Loucy (cell line): ENCODE results near the gene ARID4A.

Source experiments
- H2AFZ ChIP-seq: fragments of 200-600 bp; sonication (generic); 2 replicates; pipeline ENCODE4 v1.6.0; 2016; ENCODE audit warnings: antibody characterized with exemption, mild to moderate bottlenecking, low read length, moderate library complexity
- H3F3A ChIP-seq: fragments of 200-600 bp; 2 replicates; pipeline ENCODE4 v1.6.0; 2016; ENCODE audit warnings: antibody characterized with exemption, low read depth, mild to moderate bottlenecking
- H3K27me3 ChIP-seq: fragments of 200-600 bp; sonication (generic); 2 replicates; pipeline ENCODE4 v1.6.1; 2014; ENCODE audit warnings: low read length, mild to moderate bottlenecking; ENCODE audit not compliant: insufficient read depth, poor library complexity, severe bottlenecking
- H3K36me3 ChIP-seq: fragments of 200-600 bp; sonication (generic); 2 replicates; pipeline ENCODE4 v1.6.1; 2016; ENCODE audit warnings: low read length; ENCODE audit not compliant: insufficient read depth
- H3K4me1 ChIP-seq: fragments of 200-600 bp; sonication (generic); 2 replicates; pipeline ENCODE4 v1.5.1; 2014; ENCODE audit warnings: low read length, mild to moderate bottlenecking; ENCODE audit not compliant: insufficient read depth, poor library complexity, severe bottlenecking
- H3K4me2 ChIP-seq: fragments of 200-600 bp; sonication (generic); 2 replicates; pipeline ENCODE4 v1.6.0; 2014; ENCODE audit warnings: antibody characterized with exemption, low read length, low read depth, mild to moderate bottlenecking; ENCODE audit not compliant: poor library complexity, severe bottlenecking
- H3K4me3 ChIP-seq: fragments of 200-600 bp; sonication (generic); 2 replicates; pipeline ENCODE4 v1.5.1; 2014; ENCODE audit warnings: low read length, mild to moderate bottlenecking, mixed read lengths; ENCODE audit not compliant: poor library complexity, severe bottlenecking
- H3K79me2 ChIP-seq: fragments of 200-600 bp; sonication (generic); 2 replicates; pipeline ENCODE4 v1.6.1; 2014; ENCODE audit warnings: low read length; ENCODE audit not compliant: insufficient read depth
- H3K9ac ChIP-seq: fragments of 200-600 bp; sonication (generic); 2 replicates; pipeline ENCODE4 v1.6.0; 2014; ENCODE audit warnings: mild to moderate bottlenecking, low read depth, low read length, moderate library complexity; ENCODE audit not compliant: poor library complexity, severe bottlenecking
- H3K9me2 ChIP-seq: fragments of 200-600 bp; sonication (generic); replicated peaks from 2 replicates; pipeline ENCODE4 v1.6.1; 2016; ENCODE audit warnings: low read depth, low read length, mixed read lengths
- H3K9me3 ChIP-seq: fragments of 200-600 bp; sonication (generic); 2 replicates; pipeline ENCODE4 v1.6.1; 2014; ENCODE audit warnings: mild to moderate bottlenecking, antibody characterized with exemption, low read length, low read depth; ENCODE audit not compliant: insufficient read depth
- H4K20me1 ChIP-seq: fragments of 200-600 bp; sonication (generic); 2 replicates; pipeline ENCODE4 v1.6.0; 2014; ENCODE audit warnings: antibody characterized with exemption, low read length, mild to moderate bottlenecking; ENCODE audit not compliant: insufficient read depth, poor library complexity, severe bottlenecking
- CTCF ChIP-seq: fragments of 200-600 bp; sonication (generic); conservative IDR thresholded peaks from 2 replicates; pipeline ENCODE4 v1.5.1; 2014; ENCODE audit warnings: mild to moderate bottlenecking, antibody characterized with exemption, low read length
- EZH2phosphoT487 ChIP-seq: fragments of 200-600 bp; IDR thresholded peaks from 2 replicates; pipeline ENCODE4 v1.6.1; 2018; ENCODE audit warnings: antibody characterized with exemption, mild to moderate bottlenecking, moderate library complexity, borderline replicate concordance

The ARID4A gene

GRCh38 chr14:58278177-58278576, 20.2 kb upstream of the ARID4A start:
- Histone ChIP-seq H3K9me2 (no peaks in the 10 kb centered on the region), H2AFZ (no peak overlapping the region), H3K27me3 (no peaks in the 10 kb centered on the region), H3K79me2 (peaks cover 90% of the 10 kb centered on the region), H3F3A (peaks cover 18% of the 10 kb centered on the region), H3K9me3 (no peaks in the 10 kb centered on the region), H4K20me1 (peaks cover 84% of the 10 kb centered on the region), H3K4me2 (no peak overlapping the region), H3K9ac (no peak overlapping the region), H3K4me3 (no peak overlapping the region), H3K36me3 (peaks cover 52% of the 10 kb centered on the region; the same call in 1 of the 2 replicates), H3K4me1 (peaks cover 46% of the 10 kb centered on the region)
- TF ChIP-seq EZH2phosphoT487 = no peak
- TF ChIP-seq CTCF = no peak

GRCh38 chr14:58280954-58281787, 17.2 kb upstream of the ARID4A start:
- Histone ChIP-seq H3K27me3 (no peaks in the 10 kb centered on the region), H3K9me2 (no peaks in the 10 kb centered on the region), H3K4me2 (peak overlapping the region; percentile 41), H3K79me2 (peaks cover 98% of the 10 kb centered on the region), H3K4me3 (no peak overlapping the region), H3K36me3 (peaks cover 68% of the 10 kb centered on the region; the same call in 1 of the 2 replicates), H2AFZ (no peak overlapping the region), H3K9me3 (no peaks in the 10 kb centered on the region), H3K4me1 (peaks cover 23% of the 10 kb centered on the region), H3K9ac (no peak overlapping the region), H3F3A (no peaks in the 10 kb centered on the region; the same call in 1 of the 2 replicates), H4K20me1 (peaks cover 72% of the 10 kb centered on the region)
- no peak for TF ChIP-seq CTCF
- no peak for TF ChIP-seq EZH2phosphoT487

GRCh38 chr14:58281969-58282368, 16.4 kb upstream of the ARID4A start:
- Histone ChIP-seq H3K9me3 (no peaks in the 10 kb centered on the region), H3K4me2 (peak overlapping the region; percentile 41), H3K9ac (no peak overlapping the region), H3K4me1 (peaks cover 17% of the 10 kb centered on the region), H3K27me3 (no peaks in the 10 kb centered on the region), H2AFZ (no peak overlapping the region), H3K9me2 (no peaks in the 10 kb centered on the region), H3K36me3 (peaks cover 68% of the 10 kb centered on the region; the same call in 1 of the 2 replicates), H3F3A (no peaks in the 10 kb centered on the region; the same call in 1 of the 2 replicates), H3K4me3 (no peak overlapping the region), H3K79me2 (peaks cover 99% of the 10 kb centered on the region), H4K20me1 (peaks cover 66% of the 10 kb centered on the region)
- TF ChIP-seq EZH2phosphoT487 (no peak), CTCF (no peak)
